ENCODE data around the gene MARCHF10. TPM values are rescaled to one million over a fixed set of nuclear protein-coding genes. Genes with fewer than 3 reads are reported as not detected.

The MARCHF10 gene
- total RNA-seq, 2 experiments from 2014 or later, result not detected

- ChIA-PET CTCF (interaction anchor here (0.6 kb wide), 1 partner anchor 11 kb away, joined by 5 read pairs; no protein-coding TSS in a partner anchor), POLR2A (no interaction called here)
Measured at GRCh38 chr17:62653002-62653825, 154.9 kb downstream of the MARCHF10 start.

GRCh38 chr17:62652251-62653001, 155.7 kb downstream of the MARCHF10 start:
- CTCF ChIA-PET, result no interaction called here
- POLR2A ChIA-PET, result no interaction called here

Other genes with a start within 250 kb of the MARCHF10 start
- gene MRC2, start 180.6 kb downstream of the MARCHF10 start, total RNA-seq, result 1 to 10 TPM; 4.5 to 4.7 TPM
- 1 to 10 TPM; 5.4 to 5.6 TPM for gene TANC2, start 157.9 kb upstream of the MARCHF10 start, total RNA-seq

Data from activated CD8-positive, alpha-beta memory T cell treated with anti-CD3 and anti-CD28 coated beads for 36 hours (primary cell).